HepG2 (cell line): ENCODE results near the gene CDK14. TPM values are rescaled to one million over a fixed set of nuclear protein-coding genes. Genes with fewer than 3 reads are reported as not detected.

Source experiments
- ATAC-seq: fragments of 200-7000 bp; cut with Tn5 transposase; 3 replicates; pipeline ENCODE4 v1.9.1; 2020; ENCODE audit warnings: mild to moderate bottlenecking, moderate library complexity
- BruUV-seq: library from RNA; stranded (reverse); fragments of 400-500 nt; replicated peaks from 2 replicates; lab custom pipeline; 2021; lab: Mats Ljungman, UMichigan
- CTCF ChIA-PET: fragments of 300-600 bp; formaldehyde crosslinking; extraction: SDS; loops from one replicate; lab custom pipeline; 2021; ENCODE audit warnings: low total read pairs, inconsistent platforms, low intra/inter-chr PET ratio; lab: Yijun Ruan, JAX
- POLR2A ChIA-PET: fragments of 350-600 bp; sonication (Branson Sonifier 250); formaldehyde crosslinking; loops from one replicate; lab custom pipeline; 2020; ENCODE audit warnings: antibody characterized with exemption, inconsistent platforms; lab: Yijun Ruan, JAX
- DNase-seq: peaks from one replicate; pipeline ENCODE4 v3.0.0-alpha.2; 2015; ENCODE audit warnings: low spot score
- FAIRE-seq: peaks from 3 replicates; lab custom pipeline; 2011; peaks lifted over from hg19 to GRCh38; lab: Jason Lieb, UNC
- H2AFZ ChIP-seq: one replicate; pipeline ENCODE4 v1.6.1; 2011; ENCODE audit warnings: low read length, inconsistent platforms
- H3K27ac ChIP-seq: fragments of 300-600 bp; 3 replicates; pipeline ENCODE4 v1.8.0; 2011; ENCODE audit warnings: mixed run types, mild to moderate bottlenecking, mixed read lengths, low read length, inconsistent platforms; ENCODE audit not compliant: insufficient read depth; ENCODE audit errors: extremely low read length
- H3K27me3 ChIP-seq, 2 experiments: fragments of 200-600 bp in 1 of 2; 2 replicates in 1 of 2; 3 replicates in 1 of 2; pipeline versions ENCODE4 v1.6.0 to v1.8.0; 2011; ENCODE audit warnings: low read length in 2 of 2, mild to moderate bottlenecking in 2 of 2, moderate library complexity in 2 of 2, inconsistent platforms in 1 of 2; ENCODE audit not compliant: insufficient read depth in 2 of 2, control insufficient read depth in 1 of 2
- H3K36me3 ChIP-seq, 2 experiments: fragments of 200-600 bp in 1 of 2; replicated peaks in 1 of 2; 2 replicates in 1 of 2; 3 replicates in 1 of 2; pipeline versions ENCODE4 v1.5.1 to v1.8.0; 2011; ENCODE audit warnings: low read length in 2 of 2, inconsistent platforms in 1 of 2; ENCODE audit not compliant: insufficient read depth in 2 of 2, control insufficient read depth in 1 of 2
- H3K4me1 ChIP-seq: 2 replicates; pipeline ENCODE4 v1.5.1; 2012; ENCODE audit warnings: low read length, inconsistent platforms; ENCODE audit not compliant: insufficient read depth
- H3K4me2 ChIP-seq: 2 replicates; pipeline ENCODE4 v1.6.0; 2011; ENCODE audit warnings: low read depth, low read length, inconsistent platforms
- H3K4me3 ChIP-seq, 3 experiments: fragments of 200-600 bp in 1 of 3; sonication (generic), shearing (Covaris generic) in 1 of 3; replicated peaks in 1 of 3; 2 replicates each; pipeline ENCODE4 v1.5.1; 2011 to 2016; ENCODE audit warnings: low read length in 3 of 3, inconsistent platforms in 2 of 3, low read depth in 2 of 3, mild to moderate bottlenecking in 2 of 3, control low read depth in 1 of 3, mixed read lengths in 1 of 3; ENCODE audit not compliant: insufficient read depth in 1 of 3
- H3K79me2 ChIP-seq: one replicate; pipeline ENCODE4 v1.6.1; 2011; ENCODE audit warnings: low read length, inconsistent platforms; ENCODE audit not compliant: insufficient read depth
- H3K9ac ChIP-seq: 2 replicates; pipeline ENCODE4 v1.6.0; 2011; ENCODE audit warnings: mild to moderate bottlenecking, low read depth, low read length, inconsistent platforms; ENCODE audit not compliant: insufficient read depth
- H3K9me3 ChIP-seq: 2 replicates; pipeline ENCODE4 v1.5.1; 2012; ENCODE audit warnings: mild to moderate bottlenecking, low read length
- H4K20me1 ChIP-seq: 2 replicates; pipeline ENCODE4 v1.6.0; 2011; ENCODE audit warnings: inconsistent platforms, mild to moderate bottlenecking, low read length, moderate library complexity; ENCODE audit not compliant: insufficient read depth
- ATF7 ChIP-seq, 2 experiments: fragments of 450-650 bp in 1 of 2; sonication (generic) in 1 of 2; formaldehyde crosslinking in 1 of 2; IDR thresholded peaks; 2 replicates each; pipeline versions ENCODE4 v1.4.0 to v1.6.1; 2016 to 2020; ENCODE audit warnings: antibody characterized with exemption in 1 of 2, mild to moderate bottlenecking in 1 of 2, missing genetic modification reagents in 1 of 2
- CCDC6 ChIP-seq: sonication (generic); formaldehyde crosslinking; IDR thresholded peaks from 2 replicates; pipeline ENCODE4 v1.8.1; 2022; ENCODE audit warnings: mild to moderate bottlenecking, missing genetic modification reagents, moderate library complexity
- MEIS1 ChIP-seq: sonication (generic); formaldehyde crosslinking; IDR thresholded peaks from 2 replicates; pipeline ENCODE4 v1.9.0; 2021; ENCODE audit warnings: mild to moderate bottlenecking, missing genetic modification reagents, moderate library complexity, borderline replicate concordance
- NCOA5 ChIP-seq: sonication (generic); formaldehyde crosslinking; IDR thresholded peaks from 2 replicates; pipeline ENCODE4 v1.4.0; 2020; ENCODE audit warnings: missing genetic modification reagents
- ZC3H13 ChIP-seq: sonication (generic); formaldehyde crosslinking; IDR thresholded peaks from 2 replicates; pipeline ENCODE4 v1.8.1; 2023; ENCODE audit warnings: mild to moderate bottlenecking, missing genetic modification reagents, moderate library complexity
- ZNF337 ChIP-seq: sonication (generic); formaldehyde crosslinking; IDR thresholded peaks from 2 replicates; pipeline ENCODE4 v1.5.1; 2020; ENCODE audit warnings: missing genetic modification reagents, low read depth, mild to moderate bottlenecking, borderline replicate concordance
- ZNF33A ChIP-seq: sonication (generic); formaldehyde crosslinking; IDR thresholded peaks from 2 replicates; pipeline ENCODE4 v1.5.1; 2020; ENCODE audit warnings: missing genetic modification reagents, mild to moderate bottlenecking, moderate library complexity, borderline replicate concordance
- ZNF605 ChIP-seq: sonication (generic); formaldehyde crosslinking; IDR thresholded peaks from 2 replicates; pipeline ENCODE4 v1.8.0; 2022; ENCODE audit warnings: mild to moderate bottlenecking, missing genetic modification reagents
- WGBS: methylation state at CpG from one replicate; pipeline ENCODE4 v1.1.6; 2017; ENCODE audit warnings: low lambda C conversion rate; 5-methylcytosine and 5-hydroxymethylcytosine counted together
- in situ Hi-C: cut with HindIII; loops from 2 replicates; pipeline ENCODE4 v1.10.0; 2017; ENCODE audit warnings: low pct_unique_long_range_greater_than_20kb; ENCODE audit not compliant: extremely low pct_ligation_motif_present
- intact Hi-C: fragments of 100-400 bp; cut with micrococcal nuclease; formaldehyde crosslinking; loops from one replicate; pipeline ENCODE4 v1.10.0; 2022; ENCODE audit not compliant: unreplicated experiment
- polyA plus RNA-seq, 8 experiments: library from polyadenylated mRNA; depleted of rRNA in 3 of 8; stranded (reverse) in 7 of 8; unstranded in 1 of 8; fragments of >200 nt; fragmentation: Illumina TruSeq in 4 of 8; extraction: Trizol in 4 of 8; gene quantifications; 2 replicates each; pipeline versions ENCODE4 v1.2.1 to v1.2.3, GENCODE V29; 2011 to 2016; ENCODE audit warnings: low read depth in 4 of 8, missing spikeins in 1 of 8, mixed read lengths in 1 of 8; ENCODE audit not compliant: insufficient read depth in 1 of 8
- total RNA-seq, 5 experiments: library from RNA; depleted of rRNA; stranded (reverse); fragments of >200 nt; fragmentation: Illumina TruSeq; extraction: Trizol; gene quantifications; 2 replicates each; pipeline ENCODE4 v1.2.3, GENCODE V29; 2016; ENCODE audit warnings: low read depth in 1 of 5
- TF ChIP-seq, protein P1 (sequence below): sonication (generic); formaldehyde crosslinking; IDR thresholded peaks from 2 replicates; pipeline ENCODE4 v1.4.0; 2020; ENCODE audit warnings: missing genetic modification reagents
- TF ChIP-seq, protein P2 (sequence below): sonication (generic); formaldehyde crosslinking; IDR thresholded peaks from 2 replicates; pipeline ENCODE4 v1.4.0; 2020; ENCODE audit warnings: missing genetic modification reagents

CDK14 gene
- total and polyA plus RNA-seq, 2 of the 13 experiments (the other 11 are each of a cell fraction or from before 2014, with no cell fraction given) = 0.26 to 0.71 TPM

DNA sequence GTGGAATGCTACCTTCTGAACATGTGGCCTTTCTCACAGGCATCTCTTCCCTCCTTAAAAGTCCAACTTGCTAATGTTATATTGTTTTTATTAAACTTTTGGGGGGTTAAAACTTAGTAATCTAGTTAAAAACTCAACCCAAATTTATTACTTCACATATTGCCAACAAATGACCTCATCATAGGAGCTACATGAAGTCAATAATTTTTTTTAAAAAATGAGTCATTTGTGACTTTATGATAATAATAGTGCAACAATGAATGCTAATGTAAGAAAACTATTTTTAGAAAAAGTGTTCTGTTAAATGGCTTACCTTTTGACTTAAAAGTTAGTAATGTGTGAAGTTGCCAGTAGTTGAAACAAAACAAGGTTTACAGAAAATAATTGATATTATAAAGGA lies 342.2 kb downstream of the CDK14 start:
- TF ChIP-seq ATF7 (IDR thresholded peaks at IDR 0.05) (0 out of 2 replicates have a peak, but pooled peaks have one; percentile 25), ATF7 (CRISPR knock-in tag; IDR thresholded peaks at IDR 0.05) (no peak)
- TF ChIP-seq, protein P1, sequence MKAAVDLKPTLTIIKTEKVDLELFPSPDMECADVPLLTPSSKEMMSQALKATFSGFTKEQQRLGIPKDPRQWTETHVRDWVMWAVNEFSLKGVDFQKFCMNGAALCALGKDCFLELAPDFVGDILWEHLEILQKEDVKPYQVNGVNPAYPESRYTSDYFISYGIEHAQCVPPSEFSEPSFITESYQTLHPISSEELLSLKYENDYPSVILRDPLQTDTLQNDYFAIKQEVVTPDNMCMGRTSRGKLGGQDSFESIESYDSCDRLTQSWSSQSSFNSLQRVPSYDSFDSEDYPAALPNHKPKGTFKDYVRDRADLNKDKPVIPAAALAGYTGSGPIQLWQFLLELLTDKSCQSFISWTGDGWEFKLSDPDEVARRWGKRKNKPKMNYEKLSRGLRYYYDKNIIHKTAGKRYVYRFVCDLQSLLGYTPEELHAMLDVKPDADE = no peak
- H4K20me1 ChIP-seq = no peaks in the 10 kb centered on the region
- no peaks in the 10 kb centered on the region for H3K36me3 ChIP-seq
- H3K9me3 ChIP-seq = no peaks in the 10 kb centered on the region
- BruUV-seq = no TSS peak
- no peaks in the 10 kb centered on the region for H3K27me3 ChIP-seq
- no peak for FAIRE-seq
- intact Hi-C loops = no loop called here
- H3K27ac ChIP-seq = no peak overlapping the region
- CTCF ChIA-PET = no interaction called here
- no peak overlapping the region for H2AFZ ChIP-seq
- in situ Hi-C loops = no loop called here
- ATAC-seq = no peak
- H3K9ac ChIP-seq = no peak overlapping the region
- no peak overlapping the region for H3K4me2 ChIP-seq
- H3K4me3 ChIP-seq = no peak overlapping the region
- POLR2A ChIA-PET = no interaction called here
- H3K4me1 ChIP-seq = no peaks in the 10 kb centered on the region
- H3K79me2 ChIP-seq = no peaks in the 10 kb centered on the region
- DNase-seq = no peak

DNA sequence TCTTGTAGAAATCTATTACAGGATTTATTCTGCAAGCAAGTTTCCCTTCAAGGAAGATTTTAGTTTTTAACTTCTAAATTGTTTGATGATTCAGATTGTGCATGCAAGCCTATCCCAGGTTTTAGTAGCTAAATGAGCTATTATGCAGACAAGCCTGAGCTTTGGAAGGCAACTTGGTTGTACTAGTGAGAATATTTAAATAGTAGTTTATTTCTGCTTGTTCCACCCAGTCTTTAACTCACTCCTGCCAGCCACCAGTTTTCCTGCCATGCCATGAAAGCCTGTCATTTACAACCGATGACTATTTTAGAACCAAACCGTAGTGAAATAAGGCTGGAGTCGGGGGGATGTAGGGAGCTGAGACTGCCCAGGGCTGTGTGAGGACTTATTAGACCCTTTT lies 343.5 kb downstream of the CDK14 start:
- H3K36me3 ChIP-seq = no peaks in the 10 kb centered on the region
- BruUV-seq = no TSS peak
- POLR2A ChIA-PET = no interaction called here
- no peaks in the 10 kb centered on the region for H4K20me1 ChIP-seq
- H3K4me2 ChIP-seq = no peak overlapping the region
- H3K27ac ChIP-seq = no peak overlapping the region
- ATAC-seq (no peak), DNase-seq (no peak)
- H3K9ac ChIP-seq = no peak overlapping the region
- intact Hi-C loops = loop anchor here (10.0 kb wide), 1 partner anchor 1445 kb away; no protein-coding TSS in a partner anchor
- H3K27me3 ChIP-seq = no peaks in the 10 kb centered on the region
- WGBS = 70% methylated on average over 3 of the region's 3 CpGs
- CTCF ChIA-PET = no interaction called here
- no peaks in the 10 kb centered on the region for H3K9me3 ChIP-seq
- in situ Hi-C loops = no loop called here
- TF ChIP-seq ZNF605 = no peak
- no peak for TF ChIP-seq ZNF33A (CRISPR knock-in tag)
- TF ChIP-seq MEIS1 (CRISPR knock-in tag) = no peak
- no peak for TF ChIP-seq CCDC6 (CRISPR knock-in tag)
- TF ChIP-seq NCOA5 (CRISPR knock-in tag) = no peak
- TF ChIP-seq ZC3H13 (CRISPR knock-in tag) = no peak
- TF ChIP-seq, protein P2, sequence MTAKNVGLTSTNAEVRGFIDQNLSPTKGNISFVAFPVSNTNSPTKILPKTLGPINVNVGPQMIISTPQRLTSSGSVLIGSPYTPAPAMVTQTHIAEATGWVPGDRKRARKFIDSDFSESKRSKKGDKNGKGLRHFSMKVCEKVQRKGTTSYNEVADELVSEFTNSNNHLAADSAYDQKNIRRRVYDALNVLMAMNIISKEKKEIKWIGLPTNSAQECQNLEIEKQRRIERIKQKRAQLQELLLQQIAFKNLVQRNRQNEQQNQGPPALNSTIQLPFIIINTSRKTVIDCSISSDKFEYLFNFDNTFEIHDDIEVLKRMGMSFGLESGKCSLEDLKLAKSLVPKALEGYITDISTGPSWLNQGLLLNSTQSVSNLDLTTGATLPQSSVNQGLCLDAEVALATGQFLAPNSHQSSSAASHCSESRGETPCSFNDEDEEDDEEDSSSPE (CRISPR knock-in tag) = no peak
- TF ChIP-seq ZNF337 = no peak
- TF ChIP-seq, all 625 proteins: peak for 0
- Histone ChIP-seq H3K4me3 (no peak overlapping the region), H3K4me1 (no peaks in the 10 kb centered on the region), H3K79me2 (no peaks in the 10 kb centered on the region), H2AFZ (no peak overlapping the region)
- no peak for FAIRE-seq
